T-helper 22 cell (primary cell): ENCODE measurements around the gene SAPCD2.

Experiments
- DNase-seq: peaks from one replicate; pipeline ENCODE4 v3.0.0-alpha.2; 2020; ENCODE audit warnings: low read depth

The SAPCD2 gene

DNA sequence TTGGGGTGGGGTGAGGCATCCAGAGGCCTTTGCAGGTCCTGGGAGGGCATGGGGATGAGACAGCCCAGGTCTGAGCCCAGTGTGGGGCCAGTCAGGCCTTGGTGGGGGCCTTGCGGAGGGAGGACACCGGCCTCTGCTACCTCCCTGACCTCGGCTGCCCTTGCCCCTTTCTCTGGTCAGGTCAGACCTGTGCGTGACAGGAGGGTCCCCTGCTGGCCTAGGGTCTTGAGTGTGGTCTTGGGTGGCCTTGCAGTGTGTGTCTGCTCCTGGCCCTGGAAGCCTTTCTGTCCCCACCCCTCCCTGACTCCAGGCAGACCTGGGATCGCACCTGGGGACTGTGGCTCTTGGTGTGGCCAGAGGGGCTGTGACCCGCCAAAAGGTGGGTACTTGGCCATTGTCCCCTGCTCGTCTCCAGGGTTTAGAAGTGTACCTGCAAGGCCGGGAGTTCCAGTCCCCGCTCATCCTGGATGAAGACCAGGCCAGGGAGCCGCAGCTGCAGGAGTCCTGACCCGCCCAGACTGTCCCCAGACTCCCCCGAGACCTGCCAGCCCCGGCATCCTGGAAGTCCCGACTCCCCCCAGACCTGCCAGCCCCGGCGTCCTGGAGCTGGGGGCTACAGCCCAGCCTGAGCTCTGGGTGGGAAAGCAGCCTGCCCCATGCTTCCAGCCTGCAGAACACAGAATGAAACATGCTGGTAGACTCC, 12.0 kb upstream of the SAPCD2 start:
- no peak for DNase-seq

DNA sequence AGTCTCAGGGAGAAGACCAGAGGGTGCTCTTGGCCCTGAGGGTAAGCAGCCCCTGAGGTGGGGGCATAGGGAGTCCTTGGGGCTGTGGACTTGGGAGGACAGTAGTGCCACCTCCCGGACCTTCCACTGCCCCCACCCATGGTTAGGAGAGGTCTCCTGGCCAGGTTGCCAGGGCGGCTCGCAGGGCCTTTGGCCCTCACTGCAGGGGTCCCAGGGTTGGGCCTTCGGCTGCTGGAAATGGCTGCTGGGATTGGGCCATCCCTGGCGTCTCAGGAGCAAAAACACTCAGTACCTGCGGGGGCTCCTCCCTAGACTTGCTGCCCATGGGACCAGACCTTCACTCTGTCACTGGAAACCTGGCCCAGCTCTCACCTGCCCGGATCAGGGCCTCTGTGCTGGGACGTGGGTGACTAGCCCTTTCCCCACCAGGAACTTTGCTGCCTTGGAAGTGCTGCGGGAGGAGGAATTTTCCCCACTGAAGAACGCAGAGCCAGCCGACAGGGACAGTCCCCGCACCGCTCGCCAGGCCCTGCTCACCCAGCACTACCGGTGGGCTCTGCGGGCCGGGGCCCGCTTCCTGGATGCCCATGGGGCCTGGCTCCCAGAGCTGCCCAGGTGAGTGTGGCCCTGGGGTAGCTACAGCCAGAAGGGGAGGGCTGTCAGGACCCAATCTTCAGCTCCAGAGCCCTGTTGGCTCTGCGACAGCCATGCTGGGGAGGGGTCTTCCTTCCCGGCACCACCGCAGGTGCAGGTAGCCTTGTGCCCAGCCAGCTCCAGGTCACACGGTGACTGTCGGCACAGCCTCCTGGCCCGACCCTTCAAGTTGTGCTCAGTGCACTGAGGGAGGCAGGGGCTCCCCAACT, 10.1 kb upstream of the SAPCD2 start:
- DNase-seq: no peak

DNA sequence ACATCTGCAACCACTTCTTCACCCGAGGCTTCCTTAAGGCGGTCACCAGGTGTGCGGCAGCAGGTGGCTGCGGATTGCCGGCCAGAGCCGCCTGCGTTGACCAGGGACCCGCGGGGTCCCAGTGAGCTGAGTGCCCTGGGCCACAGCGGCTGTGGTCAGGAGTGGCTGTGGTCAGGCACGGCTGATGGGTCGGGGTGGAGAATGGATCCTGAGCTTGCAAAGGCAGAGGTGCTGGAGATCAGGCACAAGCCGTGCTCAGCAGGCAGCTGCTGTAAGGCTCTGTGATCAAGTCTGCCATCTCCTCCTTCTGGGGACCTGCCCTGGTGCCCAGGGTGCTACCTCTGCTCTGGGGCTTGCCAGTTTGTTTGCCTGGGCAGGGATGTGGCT, 9.0 kb upstream of the SAPCD2 start:
- DNase-seq: no peak

DNA sequence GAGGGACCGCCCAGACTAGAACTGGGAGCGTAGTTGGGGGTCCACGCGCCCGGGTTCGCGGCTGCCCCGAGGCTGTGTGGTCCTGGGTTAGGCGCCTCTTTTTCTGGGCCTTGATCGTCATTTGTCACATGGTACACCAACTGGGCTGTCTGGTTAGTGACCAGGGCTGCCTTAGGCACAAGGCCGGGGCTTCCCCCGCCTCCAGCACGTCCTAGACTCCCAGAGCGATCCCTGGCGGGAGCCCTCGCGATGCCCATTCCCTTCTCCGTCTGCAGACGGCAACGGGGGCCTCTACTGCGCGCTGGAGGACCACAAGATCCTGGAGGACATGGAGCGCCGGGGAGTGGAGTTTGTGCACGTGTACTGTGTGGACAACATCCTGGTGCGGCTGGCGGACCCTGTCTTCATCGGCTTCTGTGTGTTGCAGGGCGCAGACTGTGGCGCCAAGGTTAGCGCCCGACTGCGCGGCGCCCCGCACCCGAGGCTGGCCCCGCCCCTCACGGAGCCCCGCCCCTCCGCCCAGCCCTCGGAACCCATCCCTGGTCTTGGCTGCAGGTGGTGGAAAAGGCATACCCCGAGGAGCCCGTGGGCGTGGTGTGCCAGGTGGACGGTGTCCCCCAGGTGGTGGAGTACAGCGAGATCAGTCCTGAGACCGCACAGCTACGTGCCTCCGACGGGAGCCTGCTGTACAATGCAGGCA, 8.5 kb upstream of the SAPCD2 start:
- no peak for DNase-seq

DNA sequence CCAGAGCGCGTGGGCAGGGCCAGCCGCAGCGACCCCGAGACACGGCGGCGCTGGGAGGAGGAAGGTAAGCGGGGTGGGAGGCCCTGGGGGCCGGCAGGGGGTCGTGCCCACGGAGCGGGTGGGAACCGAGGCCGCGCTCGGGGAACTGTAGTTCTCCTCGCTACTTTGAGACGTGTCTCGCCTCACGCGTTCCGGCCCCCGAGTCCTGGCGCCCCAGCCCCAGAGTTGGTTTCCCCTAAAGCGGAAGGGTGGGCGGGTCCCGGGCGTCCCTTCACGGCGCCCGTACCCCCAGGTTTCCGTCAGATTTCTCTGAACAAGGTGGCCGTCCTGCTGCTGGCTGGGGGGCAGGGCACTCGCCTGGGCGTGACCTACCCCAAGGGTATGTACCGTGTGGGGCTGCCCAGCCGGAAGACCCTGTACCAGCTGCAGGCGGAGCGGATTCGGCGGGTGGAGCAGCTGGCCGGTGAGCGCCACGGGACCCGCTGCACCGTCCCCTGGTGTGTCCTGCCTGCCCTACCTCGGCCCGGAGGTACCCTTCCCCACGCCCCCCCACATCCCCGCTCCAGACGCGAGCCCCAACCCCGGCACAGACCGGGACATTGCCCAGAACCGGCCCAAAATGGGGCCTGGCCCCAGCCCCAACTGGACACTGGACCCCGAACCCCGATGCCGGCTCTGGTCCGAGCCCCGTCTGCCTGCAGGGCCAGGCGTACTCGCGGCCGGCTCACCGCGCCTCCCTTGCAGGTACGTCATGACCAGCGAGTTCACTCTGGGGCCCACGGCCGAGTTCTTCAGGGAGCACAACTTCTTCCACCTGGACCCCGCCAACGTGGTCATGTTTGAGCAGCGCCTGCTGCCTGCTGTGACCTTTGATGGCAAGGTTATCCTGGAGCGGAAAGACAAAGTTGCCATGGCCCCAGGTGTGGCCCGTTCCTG, 7.7 kb upstream of the SAPCD2 start:
- DNase-seq: no peak

DNA sequence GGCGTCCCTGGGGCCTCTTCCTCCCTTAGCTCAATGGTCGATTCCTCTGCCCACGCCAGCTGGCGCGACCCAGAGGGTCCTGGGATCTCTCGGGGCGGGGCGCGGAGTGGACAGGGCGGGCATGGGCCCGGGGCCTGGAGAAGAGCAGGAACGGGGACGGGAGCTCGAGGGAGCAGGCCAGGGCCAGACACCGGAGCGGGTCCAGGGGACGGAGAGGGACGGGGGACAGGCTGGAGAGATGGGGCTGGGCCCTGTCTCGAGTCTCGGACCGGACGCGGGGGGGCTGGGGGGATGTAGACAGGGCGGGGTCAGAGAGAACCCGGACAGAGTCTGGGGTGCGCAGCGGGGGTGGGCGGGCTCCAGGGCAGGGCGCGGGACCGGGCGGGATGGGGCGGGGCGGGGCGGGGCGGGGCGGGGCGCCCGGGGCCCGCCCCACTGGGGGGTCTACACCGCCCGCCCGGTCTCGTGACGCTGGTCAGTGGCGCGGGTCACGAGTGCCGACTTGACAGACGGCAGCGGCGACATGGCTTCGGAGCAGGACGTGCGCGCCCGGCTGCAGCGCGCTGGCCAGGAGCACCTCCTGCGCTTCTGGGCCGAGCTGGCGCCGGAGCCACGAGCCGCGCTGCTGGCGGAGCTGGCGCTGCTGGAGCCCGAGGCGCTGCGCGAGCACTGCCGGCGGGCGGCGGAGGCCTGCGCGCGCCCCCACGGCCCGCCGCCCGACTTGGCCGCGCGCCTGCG, 6.8 kb upstream of the SAPCD2 start, which contains the start of gene UAP1L1:
UAP1L1 (plus strand) TSS at position 508 of the 738 bp plus-strand sequence; CDS start at position 524, 16 bp downstream.
- peak; percentile 49 for DNase-seq

DNA sequence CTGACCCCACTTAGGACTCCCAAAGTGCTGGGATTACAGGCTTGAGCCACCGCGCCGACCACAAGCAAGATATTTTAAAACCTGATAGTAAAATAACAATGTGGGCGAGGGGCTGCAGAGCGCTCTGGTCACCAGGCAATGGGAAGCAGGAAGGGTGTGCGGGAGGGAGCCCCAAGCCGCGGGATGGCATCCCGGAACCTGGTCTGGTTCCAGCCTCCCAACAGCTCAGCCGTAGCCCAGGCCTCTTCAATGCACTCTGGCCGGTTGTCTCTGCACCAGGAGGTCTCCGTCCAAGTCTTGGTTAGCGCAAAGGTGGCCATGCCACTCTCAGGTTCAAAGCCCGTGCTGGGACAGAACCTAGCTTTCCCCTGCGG, 6.3 kb upstream of the SAPCD2 start:
- DNase-seq: no peak

DNA sequence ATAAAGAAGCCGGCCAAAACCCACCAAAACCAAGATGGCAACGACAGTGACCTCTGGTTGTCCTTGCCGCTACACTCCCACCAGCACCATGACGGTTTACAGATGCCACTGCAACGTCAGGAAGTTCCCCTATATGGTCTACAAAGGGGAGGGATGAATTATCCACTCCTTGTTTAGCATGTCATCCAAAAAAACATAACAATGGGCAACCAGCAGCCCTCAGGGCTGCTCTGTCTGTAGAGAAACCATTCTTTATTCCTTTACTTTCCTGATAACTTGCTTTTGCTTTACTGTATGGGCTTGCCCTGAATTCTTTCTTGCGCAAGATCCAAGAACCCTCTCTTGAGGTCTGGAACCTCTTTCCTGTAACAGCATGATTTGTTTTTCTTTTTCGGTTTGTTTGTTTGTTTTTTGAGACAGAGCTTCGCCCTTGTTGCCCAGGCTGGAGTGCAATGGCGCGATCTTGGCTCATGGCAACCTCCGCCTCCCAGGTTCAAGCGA, 5.0 kb upstream of the SAPCD2 start:
- no peak for DNase-seq

DNA sequence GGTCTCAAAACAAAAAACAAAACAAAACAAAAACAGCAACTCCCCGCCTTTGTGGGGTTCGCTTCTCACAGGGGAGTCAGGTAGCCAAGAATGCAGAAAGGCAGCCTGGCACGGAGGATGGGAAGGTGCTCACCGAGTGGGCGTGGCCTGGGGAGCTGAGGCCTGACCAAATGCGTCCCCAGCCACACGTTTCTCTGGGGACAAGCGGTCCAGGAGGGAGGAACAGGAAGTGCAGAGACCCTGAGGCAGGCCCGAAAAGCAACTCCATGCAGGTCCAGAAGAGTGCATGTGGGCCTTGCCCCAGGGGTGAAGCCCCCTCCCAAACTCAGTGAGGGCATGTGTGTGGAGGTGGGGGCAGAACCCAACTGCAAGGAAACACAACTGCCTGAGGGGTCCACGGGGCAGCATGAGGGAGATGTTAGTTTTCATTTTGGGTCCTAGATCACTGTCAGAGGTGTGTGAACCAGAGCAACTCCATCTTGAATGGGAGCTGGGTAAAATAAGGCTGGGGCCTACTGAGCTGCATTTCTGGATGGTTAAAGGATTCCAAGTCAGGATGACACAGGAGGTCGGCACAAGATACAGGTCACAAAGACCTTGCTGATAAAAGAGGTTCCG, 4.4 kb upstream of the SAPCD2 start:
- DNase-seq: no peak

DNA sequence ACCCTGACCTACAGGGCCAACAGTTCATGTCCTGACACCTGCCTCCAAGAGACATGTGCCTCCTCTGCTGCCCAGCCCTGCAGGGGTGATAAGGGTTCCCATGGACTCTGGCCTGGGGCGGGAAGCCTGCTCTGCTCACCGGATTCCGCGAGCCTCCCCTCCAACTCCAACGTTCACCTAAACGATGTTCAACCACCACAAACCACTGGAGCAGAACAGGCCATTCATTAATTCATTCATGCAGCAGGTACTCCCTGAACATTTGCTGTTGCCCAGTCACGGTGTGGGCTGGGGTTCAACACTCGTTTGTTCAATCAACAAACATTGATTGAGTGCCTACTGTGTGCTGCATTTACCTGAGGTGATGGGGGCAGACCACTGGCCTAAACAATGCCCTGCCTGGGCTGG, 3.6 kb upstream of the SAPCD2 start:
- DNase-seq: no peak

DNA sequence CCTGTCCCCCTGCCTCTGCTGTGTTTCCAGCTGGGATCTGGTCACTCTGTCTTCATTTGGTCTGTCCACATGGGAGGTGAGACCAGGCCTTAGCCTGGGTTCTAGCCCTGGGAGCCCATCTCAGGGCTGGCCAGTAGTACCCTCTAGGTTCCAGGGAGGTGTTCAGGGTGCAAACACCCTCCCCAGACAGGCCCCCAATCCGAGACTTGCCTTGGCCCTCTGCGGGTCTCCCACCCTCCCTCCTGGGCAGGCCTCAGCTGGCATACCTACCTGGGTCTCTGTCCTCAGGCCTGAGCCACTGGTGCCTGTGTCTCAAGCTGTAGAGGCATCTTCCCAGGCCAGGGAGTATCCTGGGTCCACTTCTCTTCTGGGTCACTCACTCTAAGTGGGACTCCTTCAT, 925 bp upstream of the SAPCD2 start:
- no peak for DNase-seq

DNA sequence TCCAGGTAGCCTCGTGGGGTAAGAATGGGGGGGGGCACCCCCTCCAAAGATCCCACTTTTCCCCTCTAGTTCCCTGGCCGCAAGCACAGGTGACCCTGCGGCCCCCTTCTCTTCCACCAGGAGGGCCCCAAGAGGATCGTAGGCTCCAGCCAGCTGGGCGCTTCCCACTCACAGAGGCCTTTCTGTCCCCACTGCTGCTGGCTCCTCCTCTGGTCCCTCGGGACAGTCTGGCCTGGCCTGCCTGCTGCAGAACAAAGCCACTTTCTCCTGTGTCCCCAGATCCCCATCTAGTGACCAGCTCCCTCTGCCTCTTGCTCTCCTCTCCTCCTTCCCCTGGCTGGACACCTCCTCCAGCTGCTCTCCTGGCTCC, 534 bp upstream of the SAPCD2 start:
- no peak for DNase-seq

DNA sequence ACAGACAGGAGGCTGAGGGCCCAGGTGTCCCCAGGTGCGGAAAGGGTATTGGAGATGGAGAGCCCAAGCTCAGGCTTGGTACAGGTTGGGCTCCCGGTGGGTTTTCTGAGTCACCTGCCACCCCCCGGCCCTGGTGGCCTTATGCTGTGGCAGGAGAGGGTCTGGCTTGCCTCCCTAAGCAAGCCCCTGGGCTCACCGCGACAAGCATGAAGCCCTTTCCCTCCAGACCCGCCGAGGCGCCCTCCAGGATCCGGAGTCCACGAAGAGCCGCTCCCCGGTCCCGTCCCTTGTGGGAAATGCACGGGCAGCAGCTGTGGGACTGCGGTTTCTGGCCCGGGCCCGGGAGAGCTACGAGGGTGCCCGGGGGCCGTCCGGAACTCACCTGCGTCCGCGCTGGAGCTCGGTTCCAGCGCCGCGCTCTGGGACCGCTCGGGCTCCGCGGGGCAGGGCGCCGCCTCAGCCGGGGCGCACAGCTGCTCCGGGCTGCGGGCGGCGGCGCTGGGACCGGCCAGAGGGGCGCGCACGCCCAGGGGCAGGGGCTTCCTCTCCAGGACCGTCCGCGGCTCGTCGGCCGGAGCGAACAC, 757 bp downstream of the SAPCD2 start:
- DNase-seq: no peak

DNA sequence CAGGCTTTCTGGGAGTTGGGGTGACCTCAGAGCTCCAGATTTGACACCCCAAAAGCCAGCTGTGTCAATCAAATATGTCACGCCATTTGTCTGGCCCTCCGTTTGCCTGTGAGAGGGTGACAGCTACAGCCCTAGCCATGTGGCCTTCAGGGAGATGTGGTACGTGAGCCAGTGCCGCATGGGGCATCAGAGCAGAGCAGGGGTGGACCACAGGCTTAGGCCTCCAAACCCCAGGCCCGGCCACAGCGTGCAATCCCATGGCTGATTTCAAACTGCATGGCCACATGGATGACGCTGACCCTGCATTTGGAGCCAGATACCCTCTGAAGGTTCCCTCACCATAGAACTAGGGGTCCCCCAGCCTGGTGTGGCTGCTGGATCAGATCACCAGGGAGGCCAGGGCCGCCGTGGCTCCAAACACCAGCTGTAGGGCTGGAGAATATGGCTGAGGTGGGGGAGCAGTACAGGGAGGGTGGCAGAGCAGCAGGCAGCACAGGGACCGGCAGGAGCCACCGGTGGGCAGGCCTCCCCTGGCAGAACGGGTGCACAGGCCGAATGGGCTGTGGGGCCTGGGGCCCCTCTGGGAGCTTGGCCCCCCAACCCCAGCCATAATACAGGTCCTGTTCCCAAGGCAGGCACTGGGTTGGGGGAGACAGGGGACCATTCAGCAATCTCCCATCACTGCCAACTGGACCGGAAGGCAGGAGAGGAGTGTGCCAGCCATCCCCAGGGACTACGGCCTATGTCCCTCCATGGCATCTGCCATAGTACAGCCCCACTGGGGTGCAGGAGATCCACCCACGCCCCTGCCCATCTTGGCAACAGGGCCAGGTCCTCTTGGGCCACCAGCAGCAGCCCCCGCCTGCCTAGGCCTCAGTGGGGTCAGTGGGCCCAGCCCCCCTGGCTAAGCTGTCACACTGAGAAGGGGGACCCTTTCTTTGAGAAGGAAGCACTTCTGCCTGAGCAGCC, 1.5 kb downstream of the SAPCD2 start:
- DNase-seq: no peak

DNA sequence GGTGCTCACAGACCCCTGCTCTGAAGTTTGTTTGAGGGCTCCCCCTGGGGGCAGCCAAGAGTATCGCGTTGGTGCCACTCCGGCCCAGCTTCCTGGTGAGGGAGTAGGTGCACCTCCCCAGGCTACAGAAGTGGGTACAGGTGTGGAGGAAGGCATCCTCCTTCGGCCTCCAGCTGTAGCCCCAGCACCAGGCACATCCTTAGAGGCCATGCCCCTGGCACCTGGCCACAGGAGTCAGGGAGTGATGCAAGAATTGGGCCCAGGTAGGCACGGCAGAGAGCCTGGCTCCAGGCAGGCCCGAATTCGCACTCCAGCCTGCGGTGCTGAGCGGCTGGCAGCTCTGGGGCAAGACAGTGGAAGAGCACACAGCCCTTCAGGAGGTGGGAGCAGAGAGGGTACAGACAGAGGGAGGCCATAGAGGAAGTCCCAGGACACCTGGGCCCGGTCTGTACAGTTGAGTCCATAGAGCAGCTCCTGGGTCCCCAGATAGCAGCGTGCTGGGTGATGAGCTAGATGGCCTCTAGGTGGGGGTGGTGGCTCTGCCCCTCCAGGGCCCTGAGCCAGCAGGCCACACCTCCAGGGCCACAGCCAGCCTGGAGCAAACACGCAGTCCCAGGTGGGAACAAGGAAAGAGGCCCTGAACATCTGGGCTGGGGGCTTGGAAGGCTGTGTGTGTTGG, 2.4 kb downstream of the SAPCD2 start:
- DNase-seq: peak; percentile 68

DNA sequence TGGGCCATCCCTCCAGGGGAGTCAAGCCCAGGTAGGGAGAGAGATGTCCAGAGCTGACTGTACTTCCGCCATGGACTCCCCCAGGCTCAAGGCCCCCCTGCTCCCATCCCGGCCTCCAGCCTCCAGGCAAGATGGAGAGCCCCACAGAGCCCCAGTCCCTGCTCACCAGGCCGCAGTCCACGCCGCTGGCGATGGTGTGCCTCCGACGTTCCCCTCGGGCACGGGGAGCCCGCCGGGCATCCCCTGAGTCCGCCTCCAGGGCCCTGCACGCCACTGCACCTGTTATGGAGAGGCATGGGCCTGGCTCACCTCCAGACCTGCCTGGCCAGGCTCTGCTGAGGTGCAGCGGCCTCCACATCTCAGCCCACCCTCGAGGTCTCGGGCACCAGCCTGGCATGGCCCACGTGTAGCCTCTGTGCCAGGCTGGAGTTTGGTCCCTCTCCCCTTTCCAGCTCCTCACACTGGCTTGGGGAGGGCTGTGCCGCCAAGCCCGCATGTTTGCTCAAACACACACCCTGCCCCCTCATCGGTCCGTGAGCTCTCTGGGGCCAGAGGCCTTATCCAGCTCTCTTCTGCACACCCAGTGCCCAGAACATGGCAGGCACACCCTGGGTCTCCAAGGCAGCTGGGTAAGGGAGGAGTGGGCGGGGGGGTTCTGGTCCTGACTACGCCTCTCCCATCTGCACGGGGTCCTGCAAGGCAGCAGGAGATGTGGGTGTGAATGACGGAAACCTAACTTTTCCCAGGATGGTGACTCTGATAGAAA, 4.1 kb downstream of the SAPCD2 start:
- no peak for DNase-seq

DNA sequence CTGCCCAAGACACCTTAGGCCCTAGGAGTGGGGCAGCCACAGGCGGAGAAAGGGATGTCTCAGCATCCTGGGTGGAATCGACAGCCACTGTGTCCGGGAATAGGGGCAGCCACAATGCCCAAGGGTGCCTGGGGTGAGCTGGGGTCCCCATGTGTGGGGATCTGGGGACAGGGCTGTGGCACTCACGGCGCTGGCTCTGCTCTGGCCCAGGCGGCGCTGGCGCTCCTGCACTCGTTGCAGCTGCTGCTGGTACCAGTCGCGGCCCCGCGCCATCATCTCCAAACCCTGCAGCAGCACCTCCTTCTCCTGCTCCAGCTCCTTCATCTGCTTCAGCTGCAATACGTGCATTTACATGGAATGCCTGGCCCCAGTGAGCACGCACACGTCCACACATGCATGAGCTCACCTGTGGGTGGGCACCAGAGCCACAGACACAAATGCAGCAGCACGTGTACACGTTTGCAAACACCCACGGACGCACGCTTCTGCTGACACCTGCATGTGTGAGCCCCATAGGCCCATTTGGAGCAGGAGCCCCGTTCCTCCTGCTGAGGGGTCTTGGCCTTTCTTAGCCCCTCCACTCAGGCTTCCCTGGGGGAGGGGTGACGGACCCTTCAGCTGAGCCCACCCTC, 4.9 kb downstream of the SAPCD2 start:
- DNase-seq: no peak
